ENCODE measurements around the gene MAPK11. TPM values are rescaled to one million over a fixed set of nuclear protein-coding genes. Genes with fewer than 3 reads are reported as not detected.

Gene MAPK11
- total and polyA plus RNA-seq, 9 of the 15 experiments (the other 6 are each of a cell fraction or from before 2014, with no cell fraction given) = 0.06 to 14.6 (median 5.3) TPM

DNA sequence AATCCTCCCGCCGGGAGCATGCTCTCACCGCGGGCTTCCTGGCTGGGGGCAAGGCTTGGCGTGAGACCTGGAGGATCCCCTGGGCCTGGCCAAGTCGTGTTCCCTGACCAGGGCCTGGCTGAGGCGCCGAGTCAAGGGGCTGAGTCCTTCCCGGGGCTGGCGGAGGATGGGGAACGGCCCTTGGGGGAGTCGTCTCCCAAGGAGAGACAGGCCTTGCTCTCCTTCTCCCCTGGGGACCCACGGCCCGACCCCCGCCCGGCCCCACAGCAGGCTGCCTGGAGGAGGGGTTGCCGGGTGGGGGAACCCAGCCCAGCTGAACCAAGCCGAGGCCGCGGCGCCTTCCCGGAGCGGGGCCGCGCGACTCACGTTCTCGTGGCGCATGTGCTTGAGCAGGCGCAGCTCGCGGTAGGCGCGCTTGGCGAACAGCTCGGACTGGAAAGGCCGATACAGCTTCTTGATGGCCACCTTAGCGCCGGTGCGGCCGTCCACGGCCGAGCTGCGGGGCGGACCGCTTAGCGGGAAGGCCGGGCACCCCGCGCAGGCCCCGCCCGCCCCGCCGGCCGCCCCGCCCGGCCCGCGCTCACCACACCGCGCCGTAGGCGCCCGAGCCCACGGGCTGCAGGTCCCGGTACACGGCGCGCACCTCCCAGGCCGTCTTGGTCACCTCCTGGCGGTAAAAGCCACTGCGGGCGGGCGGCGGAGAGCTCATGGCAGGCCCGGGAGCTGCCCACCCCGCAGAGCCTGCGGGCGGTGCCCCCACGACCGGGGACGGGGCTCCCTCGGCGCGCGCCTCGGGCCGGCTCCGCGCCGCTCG is 9.2 kb downstream of the MAPK11 start (continued):
- TF ChIP-seq SREBF1 (IDR thresholded peaks at IDR 0.05; ENCODE audit: borderline replicate concordance, low read depth, low read length) (no peak), POLR2AphosphoS2 (IDR thresholded peaks at IDR 0.05; ENCODE audit: low read length) (no peak), HMG20A (CRISPR knock-in tag; conservative IDR thresholded peaks at IDR 0.05) (no peak), HDAC3 (IDR thresholded peaks at IDR 0.05; ENCODE audit: borderline replicate concordance, partially characterized antibody) (no peak), ZNF696 (CRISPR knock-in tag; conservative IDR thresholded peaks at IDR 0.05) (no peak), HDAC6 (IDR thresholded peaks at IDR 0.05; ENCODE audit: low read depth, low read length) (no peak), HIVEP1 (CRISPR knock-in tag; IDR thresholded peaks at IDR 0.05) (no peak), CBFA2T3 (IDR thresholded peaks at IDR 0.05) (no peak), SMAD2 (IDR thresholded peaks at IDR 0.05; ENCODE audit: low read depth, low read length) (no peak), BRD4 (IDR thresholded peaks at IDR 0.05) (no peak), NUFIP1 (IDR thresholded peaks at IDR 0.05; ENCODE audit: partially characterized antibody) (no peak), SAP30 (IDR thresholded peaks at IDR 0.05; ENCODE audit: borderline replicate concordance, insufficient read depth, low read depth, low read length, poor library complexity, severe bottlenecking) (peak; percentile 24), MCM3 (IDR thresholded peaks at IDR 0.05) (no peak), NCOR1 (IDR thresholded peaks at IDR 0.05) (no peak), TAL1 (IDR thresholded peaks at IDR 0.05) (no peak), MIER1 (IDR thresholded peaks at IDR 0.05; ENCODE audit: low read depth) (no peak)
- TF ChIP-seq, protein P1, sequence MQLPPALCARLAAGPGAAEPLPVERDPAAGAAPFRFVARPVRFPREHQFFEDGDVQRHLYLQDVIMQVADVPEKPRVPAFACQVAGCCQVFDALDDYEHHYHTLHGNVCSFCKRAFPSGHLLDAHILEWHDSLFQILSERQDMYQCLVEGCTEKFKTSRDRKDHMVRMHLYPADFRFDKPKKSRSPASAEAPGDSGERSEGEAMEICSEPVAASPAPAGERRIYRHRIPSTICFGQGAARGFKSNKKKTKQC (CRISPR knock-in tag; IDR thresholded peaks at IDR 0.05) = 0 out of 2 replicates have a peak, but pooled peaks have one; percentile 61
- TF ChIP-seq, protein P2, sequence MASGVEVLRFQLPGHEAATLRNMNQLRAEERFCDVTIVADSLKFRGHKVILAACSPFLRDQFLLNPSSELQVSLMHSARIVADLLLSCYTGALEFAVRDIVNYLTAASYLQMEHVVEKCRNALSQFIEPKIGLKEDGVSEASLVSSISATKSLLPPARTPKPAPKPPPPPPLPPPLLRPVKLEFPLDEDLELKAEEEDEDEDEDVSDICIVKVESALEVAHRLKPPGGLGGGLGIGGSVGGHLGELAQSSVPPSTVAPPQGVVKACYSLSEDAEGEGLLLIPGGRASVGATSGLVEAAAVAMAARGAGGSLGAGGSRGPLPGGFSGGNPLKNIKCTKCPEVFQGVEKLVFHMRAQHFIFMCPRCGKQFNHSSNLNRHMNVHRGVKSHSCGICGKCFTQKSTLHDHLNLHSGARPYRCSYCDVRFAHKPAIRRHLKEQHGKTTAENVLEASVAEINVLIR (CRISPR knock-in tag; IDR thresholded peaks at IDR 0.05) = no peak
- TF ChIP-seq, protein P3, sequence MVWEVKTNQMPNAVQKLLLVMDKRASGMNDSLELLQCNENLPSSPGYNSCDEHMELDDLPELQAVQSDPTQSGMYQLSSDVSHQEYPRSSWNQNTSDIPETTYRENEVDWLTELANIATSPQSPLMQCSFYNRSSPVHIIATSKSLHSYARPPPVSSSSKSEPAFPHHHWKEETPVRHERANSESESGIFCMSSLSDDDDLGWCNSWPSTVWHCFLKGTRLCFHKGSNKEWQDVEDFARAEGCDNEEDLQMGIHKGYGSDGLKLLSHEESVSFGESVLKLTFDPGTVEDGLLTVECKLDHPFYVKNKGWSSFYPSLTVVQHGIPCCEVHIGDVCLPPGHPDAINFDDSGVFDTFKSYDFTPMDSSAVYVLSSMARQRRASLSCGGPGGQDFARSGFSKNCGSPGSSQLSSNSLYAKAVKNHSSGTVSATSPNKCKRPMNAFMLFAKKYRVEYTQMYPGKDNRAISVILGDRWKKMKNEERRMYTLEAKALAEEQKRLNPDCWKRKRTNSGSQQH (CRISPR knock-in tag; IDR thresholded peaks at IDR 0.05) = no peak
- TF ChIP-seq, protein P4, sequence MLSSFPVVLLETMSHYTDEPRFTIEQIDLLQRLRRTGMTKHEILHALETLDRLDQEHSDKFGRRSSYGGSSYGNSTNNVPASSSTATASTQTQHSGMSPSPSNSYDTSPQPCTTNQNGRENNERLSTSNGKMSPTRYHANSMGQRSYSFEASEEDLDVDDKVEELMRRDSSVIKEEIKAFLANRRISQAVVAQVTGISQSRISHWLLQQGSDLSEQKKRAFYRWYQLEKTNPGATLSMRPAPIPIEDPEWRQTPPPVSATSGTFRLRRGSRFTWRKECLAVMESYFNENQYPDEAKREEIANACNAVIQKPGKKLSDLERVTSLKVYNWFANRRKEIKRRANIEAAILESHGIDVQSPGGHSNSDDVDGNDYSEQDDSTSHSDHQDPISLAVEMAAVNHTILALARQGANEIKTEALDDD (IDR thresholded peaks at IDR 0.05) = no peak
- TF ChIP-seq, protein P5, sequence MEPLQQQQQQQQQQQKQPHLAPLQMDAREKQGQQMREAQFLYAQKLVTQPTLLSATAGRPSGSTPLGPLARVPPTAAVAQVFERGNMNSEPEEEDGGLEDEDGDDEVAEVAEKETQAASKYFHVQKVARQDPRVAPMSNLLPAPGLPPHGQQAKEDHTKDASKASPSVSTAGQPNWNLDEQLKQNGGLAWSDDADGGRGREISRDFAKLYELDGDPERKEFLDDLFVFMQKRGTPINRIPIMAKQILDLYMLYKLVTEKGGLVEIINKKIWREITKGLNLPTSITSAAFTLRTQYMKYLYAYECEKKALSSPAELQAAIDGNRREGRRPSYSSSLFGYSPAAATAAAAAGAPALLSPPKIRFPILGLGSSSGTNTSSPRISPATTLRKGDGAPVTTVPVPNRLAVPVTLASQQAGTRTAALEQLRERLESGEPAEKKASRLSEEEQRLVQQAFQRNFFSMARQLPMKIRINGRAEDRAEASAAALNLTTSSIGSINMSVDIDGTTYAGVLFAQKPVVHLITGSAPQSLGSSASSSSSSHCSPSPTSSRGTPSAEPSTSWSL (CRISPR knock-in tag; IDR thresholded peaks at IDR 0.05; ENCODE audit: borderline replicate concordance) = no peak

All from K562 (cell line).